GM12865 (cell line): ENCODE data around the gene BZW1.

Experiments
- DNase-seq: peaks from one replicate; pipeline ENCODE4 v3.0.0; 2010; ENCODE audit warnings: low read depth
- H3K4me3 ChIP-seq: 2 replicates; pipeline ENCODE4 v1.5.1; 2011; ENCODE audit warnings: mild to moderate bottlenecking, low read depth, low read length, control low read depth
- TF ChIP-seq, protein P1 (sequence below): IDR thresholded peaks from 2 replicates; pipeline ENCODE4 v1.5.1; 2011; ENCODE audit warnings: low read length, control low read depth, low read depth, inconsistent platforms; ENCODE audit not compliant: insufficient read depth; ENCODE audit errors: missing control alignments

Gene BZW1

DNA sequence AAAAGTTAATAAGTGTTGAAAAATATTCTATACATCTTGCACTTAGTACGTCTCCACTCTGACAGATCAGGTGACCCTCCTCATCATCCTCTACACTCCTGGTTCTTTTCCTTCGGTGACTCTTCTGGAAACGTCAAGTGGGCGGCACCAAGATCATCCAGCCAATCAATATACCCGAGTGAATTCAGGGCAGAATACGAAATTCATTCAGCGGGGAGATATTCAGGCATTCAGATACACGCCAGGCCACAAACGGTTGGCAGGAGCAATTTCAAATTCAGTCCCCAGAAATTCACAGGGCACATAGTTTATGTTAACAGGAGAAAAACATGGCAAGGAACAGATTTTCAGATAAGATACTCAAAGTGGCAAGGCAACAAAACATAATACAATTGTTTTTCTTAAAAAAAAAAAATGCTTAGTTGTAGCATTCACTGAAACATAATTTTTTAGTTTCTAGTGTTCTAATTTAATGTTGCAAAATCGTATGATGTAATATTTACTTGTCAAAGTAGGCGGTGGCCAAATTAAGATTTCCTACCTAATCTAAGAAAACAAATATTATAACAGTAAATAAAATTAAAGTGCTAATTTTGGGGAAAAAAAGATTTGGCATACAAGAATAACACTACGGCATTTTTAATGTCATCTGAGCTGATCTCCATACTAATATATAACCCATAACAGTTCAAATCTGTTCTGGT, 48.5 kb downstream of the BZW1 start:
- TF ChIP-seq, protein P1, sequence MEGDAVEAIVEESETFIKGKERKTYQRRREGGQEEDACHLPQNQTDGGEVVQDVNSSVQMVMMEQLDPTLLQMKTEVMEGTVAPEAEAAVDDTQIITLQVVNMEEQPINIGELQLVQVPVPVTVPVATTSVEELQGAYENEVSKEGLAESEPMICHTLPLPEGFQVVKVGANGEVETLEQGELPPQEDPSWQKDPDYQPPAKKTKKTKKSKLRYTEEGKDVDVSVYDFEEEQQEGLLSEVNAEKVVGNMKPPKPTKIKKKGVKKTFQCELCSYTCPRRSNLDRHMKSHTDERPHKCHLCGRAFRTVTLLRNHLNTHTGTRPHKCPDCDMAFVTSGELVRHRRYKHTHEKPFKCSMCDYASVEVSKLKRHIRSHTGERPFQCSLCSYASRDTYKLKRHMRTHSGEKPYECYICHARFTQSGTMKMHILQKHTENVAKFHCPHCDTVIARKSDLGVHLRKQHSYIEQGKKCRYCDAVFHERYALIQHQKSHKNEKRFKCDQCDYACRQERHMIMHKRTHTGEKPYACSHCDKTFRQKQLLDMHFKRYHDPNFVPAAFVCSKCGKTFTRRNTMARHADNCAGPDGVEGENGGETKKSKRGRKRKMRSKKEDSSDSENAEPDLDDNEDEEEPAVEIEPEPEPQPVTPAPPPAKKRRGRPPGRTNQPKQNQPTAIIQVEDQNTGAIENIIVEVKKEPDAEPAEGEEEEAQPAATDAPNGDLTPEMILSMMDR, result no peak
- no peak for DNase-seq

DNA sequence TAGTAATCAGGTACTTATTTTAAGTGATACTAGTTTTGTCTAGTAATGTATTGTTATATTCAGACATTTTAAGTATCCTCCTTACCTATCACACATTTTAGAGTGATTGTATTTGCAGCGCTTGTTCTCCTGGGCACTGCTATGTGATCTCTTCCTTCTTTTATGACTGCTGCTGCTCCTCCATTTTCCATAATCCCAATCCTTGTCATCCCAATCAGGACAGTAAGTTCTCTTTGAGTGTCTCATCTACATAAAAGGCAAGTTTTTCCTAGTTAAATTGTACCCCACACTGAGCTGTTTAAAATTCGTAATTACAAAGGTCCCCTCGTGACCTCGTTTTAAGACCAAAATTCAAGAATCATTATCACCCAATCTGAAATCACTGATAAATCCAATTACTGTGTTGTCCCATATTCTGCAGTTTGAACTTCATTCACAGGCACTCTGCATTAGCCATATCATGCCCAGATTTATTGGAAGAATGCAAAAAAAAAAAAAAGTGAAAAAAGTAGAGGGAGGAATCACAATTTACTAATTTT, 50.0 kb downstream of the BZW1 start:
- H3K4me3 ChIP-seq, result peak overlapping the region; percentile 69
- TF ChIP-seq, protein P1, result no peak
- DNase-seq, result no peak

More for the DNA sequence above, 48.5 kb downstream of the BZW1 start:
- no peak overlapping the region for H3K4me3 ChIP-seq

DNA sequence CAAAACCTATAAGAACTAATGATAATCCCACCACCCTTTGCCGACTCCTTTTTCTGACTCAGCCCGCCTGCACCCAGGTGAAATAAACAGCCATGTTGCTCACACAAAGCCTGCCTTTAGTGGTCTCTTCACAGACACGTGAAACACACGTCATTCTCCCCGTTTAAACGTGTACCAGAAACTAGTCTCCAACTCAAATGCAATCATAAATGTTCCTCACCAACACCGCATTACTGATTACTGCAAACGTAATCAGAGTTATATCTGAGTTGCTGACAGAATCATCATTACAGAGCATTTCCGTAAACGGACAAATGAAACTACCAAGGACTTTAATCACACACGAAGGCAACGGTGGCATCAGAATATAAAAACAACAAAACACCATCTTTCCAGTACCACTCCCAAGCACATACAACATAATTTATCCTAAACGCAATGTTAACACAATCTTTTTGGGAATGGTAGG, 50.9 kb downstream of the BZW1 start:
- TF ChIP-seq, protein P1, result no peak
- H3K4me3 ChIP-seq, result peak overlapping the region; percentile 69
- DNase-seq, result peak; percentile 59

DNA sequence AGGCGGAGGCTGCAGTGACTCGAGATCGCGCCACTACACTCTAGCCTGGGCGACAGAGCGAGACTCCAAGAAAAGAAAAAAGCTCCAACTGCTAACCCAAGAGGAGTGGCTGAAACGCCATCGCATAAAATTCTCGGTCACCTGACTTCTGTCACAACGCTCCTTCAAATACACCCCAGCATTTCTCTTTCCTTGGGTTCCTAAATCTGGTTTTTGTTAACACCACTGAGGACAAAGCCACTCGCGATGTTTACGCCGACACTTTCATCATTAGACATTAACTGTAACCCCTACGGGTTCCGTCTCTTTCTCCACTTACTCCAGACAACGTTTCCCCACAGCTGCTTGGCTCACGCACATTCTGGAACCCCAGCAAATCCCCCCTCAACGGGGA, 52.1 kb downstream of the BZW1 start:
- no peak for DNase-seq
- H3K4me3 ChIP-seq, result peak overlapping the region; percentile 69
- TF ChIP-seq, protein P1, result no peak

DNA sequence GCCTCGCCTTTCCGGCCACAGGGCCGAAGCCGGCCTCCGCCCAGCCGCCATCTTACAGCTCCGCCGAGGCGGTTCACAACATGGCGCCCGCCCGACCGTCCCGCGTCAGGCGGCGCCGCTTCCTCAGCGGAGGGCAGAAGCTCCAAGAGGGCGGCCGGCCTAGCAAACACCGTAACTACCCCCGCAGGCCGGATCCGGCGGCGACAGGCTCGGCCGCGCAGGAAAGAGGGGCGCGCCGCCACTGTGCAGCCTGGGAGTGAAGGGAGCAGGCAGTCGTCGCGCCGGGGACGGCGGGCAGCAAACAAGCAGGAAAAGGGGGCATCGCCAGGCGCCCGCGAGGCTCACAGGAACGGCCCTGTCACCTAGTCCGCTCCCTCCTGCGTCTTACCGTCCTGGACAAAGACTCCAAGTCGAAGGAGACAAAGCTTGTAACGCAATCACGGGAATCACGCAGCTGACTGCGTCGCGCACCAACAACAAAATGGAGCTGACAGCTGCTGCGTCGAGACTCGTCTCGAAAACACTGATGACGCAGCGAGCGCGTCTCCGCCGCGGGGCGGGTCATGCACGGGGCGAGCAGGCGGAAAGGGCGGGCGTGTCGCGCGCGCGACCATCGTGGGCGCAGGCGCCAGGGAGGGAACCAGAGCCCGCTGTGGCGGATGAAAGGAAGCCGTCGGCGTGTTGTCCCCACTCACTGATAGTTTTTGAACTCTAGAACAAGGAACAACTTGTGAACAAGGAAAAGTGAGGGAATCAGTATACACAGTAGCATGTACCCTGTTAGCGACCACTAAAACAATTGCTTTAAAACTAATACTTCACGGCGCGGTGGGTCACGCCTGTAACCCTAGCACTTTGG, 52.7 kb downstream of the BZW1 start, which contains the start of gene CLK1:
Gene CLK1, minus strand, starts transcription at position 483 of the 859 bp plus-strand sequence. CDS start 2,796 bp downstream, outside the sequence.
- peak within 1 kb of the TSS; percentile 69 for H3K4me3 ChIP-seq
- TF ChIP-seq, protein P1, result no peak
- peak; percentile 96 for DNase-seq

DNA sequence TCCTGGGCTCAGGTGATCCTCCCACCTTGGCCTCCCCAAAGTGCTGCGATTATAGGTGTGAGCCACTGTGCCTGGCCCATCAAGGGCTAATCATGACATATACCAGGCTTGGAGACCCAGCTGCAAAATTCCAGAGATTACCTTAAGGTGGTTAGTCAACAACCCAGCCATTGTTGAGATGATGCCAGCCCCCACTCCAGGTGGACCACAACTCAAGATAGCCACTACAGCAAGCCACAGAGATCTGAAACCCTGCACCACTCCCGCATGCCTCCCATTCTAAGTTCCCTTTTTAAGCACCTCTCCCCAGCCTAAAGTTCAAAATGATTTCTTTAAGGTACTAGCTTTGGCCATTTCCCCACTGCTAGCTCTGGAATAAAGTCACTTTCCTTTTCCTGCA, 57.3 kb downstream of the BZW1 start:
- no peak for DNase-seq
- H3K4me3 ChIP-seq, result no peak overlapping the region
- TF ChIP-seq, protein P1, result no peak
